HEK293 (cell line): ENCODE data around the gene CCDC3.

Experiments
- CTCF ChIA-PET: fragments of 350-600 bp; formaldehyde crosslinking; extraction: SDS; loops from one replicate; lab custom pipeline; 2021; ENCODE audit warnings: antibody characterized with exemption; lab: Yijun Ruan, JAX
- POLR2A ChIA-PET: fragments of 300-600 bp; formaldehyde crosslinking; extraction: SDS; loops from one replicate; lab custom pipeline; 2020; ENCODE audit warnings: antibody characterized with exemption, inconsistent platforms; lab: Yijun Ruan, JAX
- H3K27ac ChIP-seq: fragments of 200-500 bp; sonication (Bioruptor generic); 2 replicates; pipeline ENCODE4 v1.5.1; 2014; ENCODE audit warnings: low read depth, low read length, control low read depth, inconsistent platforms; ENCODE audit errors: extremely low read depth
- H3K36me3 ChIP-seq, 2 experiments: fragments of 200-500 bp in 1 of 2; sonication (Bioruptor generic) in 1 of 2; 1 replicate in 1 of 2; 2 replicates in 1 of 2; pipeline ENCODE4 v1.5.1; 2014 to 2017; ENCODE audit warnings: inconsistent platforms in 2 of 2, low read length in 2 of 2; ENCODE audit not compliant: control insufficient read depth in 2 of 2, insufficient read depth in 1 of 2
- H3K4me1 ChIP-seq: fragments of 200-500 bp; sonication (Bioruptor generic); 2 replicates; pipeline ENCODE4 v1.5.1; 2014; ENCODE audit warnings: mild to moderate bottlenecking, low read length, inconsistent platforms; ENCODE audit not compliant: control insufficient read depth, insufficient read depth
- H3K4me3 ChIP-seq: 2 replicates; pipeline ENCODE4 v1.5.1; 2011; ENCODE audit warnings: low read depth, mild to moderate bottlenecking, control low read depth, low read length, moderate library complexity
- H3K9me3 ChIP-seq: fragments of 200-500 bp; sonication (Bioruptor generic); 2 replicates; pipeline ENCODE4 v1.5.1; 2014; ENCODE audit warnings: low read depth, low read length, inconsistent platforms; ENCODE audit not compliant: control insufficient read depth, insufficient read depth
- HOXA7 ChIP-seq: sonication (generic); formaldehyde crosslinking; IDR thresholded peaks from 2 replicates; pipeline ENCODE4 v1.8.1; 2022; ENCODE audit warnings: missing genetic modification reagents, borderline replicate concordance
- SCRT2 ChIP-seq: fragments of 450-650 bp; formaldehyde crosslinking; IDR thresholded peaks from 2 replicates; pipeline ENCODE4 v1.5.1; 2016; ENCODE audit warnings: missing biosample characterization, missing genetic modification characterization
- ZBTB1 ChIP-seq: fragments of 450-650 bp; formaldehyde crosslinking; IDR thresholded peaks from 2 replicates; pipeline ENCODE4 v1.5.1; 2016; ENCODE audit warnings: missing biosample characterization, missing genetic modification characterization
- ZBTB10 ChIP-seq: fragments of 450-650 bp; formaldehyde crosslinking; IDR thresholded peaks from 2 replicates; pipeline ENCODE4 v1.5.1; 2016; ENCODE audit warnings: missing biosample characterization, missing genetic modification characterization
- ZBTB17 ChIP-seq: fragments of 450-650 bp; formaldehyde crosslinking; IDR thresholded peaks from 2 replicates; pipeline ENCODE4 v1.5.1; 2016; ENCODE audit warnings: missing biosample characterization, missing genetic modification characterization
- ZBTB8A ChIP-seq: fragments of 450-650 bp; formaldehyde crosslinking; IDR thresholded peaks from 2 replicates; pipeline ENCODE4 v1.5.1; 2016; ENCODE audit warnings: missing biosample characterization, missing genetic modification characterization
- ZFP3 ChIP-seq: fragments of 450-650 bp; formaldehyde crosslinking; IDR thresholded peaks from 2 replicates; pipeline ENCODE4 v1.5.1; 2016; ENCODE audit warnings: low read depth, missing biosample characterization, missing genetic modification characterization
- ZFP41 ChIP-seq: fragments of 450-650 bp; formaldehyde crosslinking; IDR thresholded peaks from 2 replicates; pipeline ENCODE4 v1.5.1; 2016; ENCODE audit warnings: missing biosample characterization, missing genetic modification characterization, borderline replicate concordance
- ZNF114 ChIP-seq: fragments of 450-650 bp; formaldehyde crosslinking; IDR thresholded peaks from 2 replicates; pipeline ENCODE4 v1.5.0; 2017; ENCODE audit warnings: missing biosample characterization, missing genetic modification characterization
- ZNF221 ChIP-seq: fragments of 450-650 bp; formaldehyde crosslinking; IDR thresholded peaks from 2 replicates; pipeline ENCODE4 v1.5.1; 2017; ENCODE audit warnings: missing biosample characterization, missing genetic modification characterization, borderline replicate concordance
- ZNF223 ChIP-seq: fragments of 450-650 bp; formaldehyde crosslinking; IDR thresholded peaks from 2 replicates; pipeline ENCODE4 v1.5.1; 2016; ENCODE audit warnings: missing biosample characterization, missing genetic modification characterization
- ZNF239 ChIP-seq: fragments of 450-650 bp; formaldehyde crosslinking; IDR thresholded peaks from 2 replicates; pipeline ENCODE4 v1.5.1; 2016; ENCODE audit warnings: missing biosample characterization, missing genetic modification characterization
- ZNF394 ChIP-seq: fragments of 450-650 bp; formaldehyde crosslinking; IDR thresholded peaks from 2 replicates; pipeline ENCODE4 v1.5.1; 2016; ENCODE audit warnings: missing biosample characterization, missing genetic modification characterization, mild to moderate bottlenecking, moderate library complexity, borderline replicate concordance
- ZNF488 ChIP-seq: fragments of 450-650 bp; formaldehyde crosslinking; IDR thresholded peaks from 2 replicates; pipeline ENCODE4 v1.5.1; 2016; ENCODE audit warnings: missing biosample characterization, missing genetic modification characterization
- ZNF560 ChIP-seq: fragments of 450-650 bp; formaldehyde crosslinking; IDR thresholded peaks from 2 replicates; pipeline ENCODE4 v1.5.1; 2017; ENCODE audit warnings: missing biosample characterization, missing genetic modification characterization, borderline replicate concordance
- ZNF571 ChIP-seq: fragments of 450-650 bp; formaldehyde crosslinking; IDR thresholded peaks from 2 replicates; pipeline ENCODE4 v1.5.0; 2017; ENCODE audit warnings: missing biosample characterization, missing genetic modification characterization
- ZNF654 ChIP-seq: fragments of 450-650 bp; formaldehyde crosslinking; IDR thresholded peaks from 2 replicates; pipeline ENCODE4 v1.5.1; 2016; ENCODE audit warnings: low read depth, missing biosample characterization, missing genetic modification characterization
- ZNF670 ChIP-seq: fragments of 450-650 bp; formaldehyde crosslinking; IDR thresholded peaks from 2 replicates; pipeline ENCODE4 v1.5.1; 2016; ENCODE audit warnings: missing biosample characterization, missing genetic modification characterization, low read depth
- ZNF704 ChIP-seq: fragments of 450-650 bp; formaldehyde crosslinking; IDR thresholded peaks from 2 replicates; pipeline ENCODE4 v1.5.1; 2016; ENCODE audit warnings: missing biosample characterization, missing genetic modification characterization
- ZNF776 ChIP-seq: fragments of 450-650 bp; formaldehyde crosslinking; IDR thresholded peaks from 2 replicates; pipeline ENCODE4 v1.5.0; 2017; ENCODE audit warnings: missing biosample characterization, missing genetic modification characterization, borderline replicate concordance
- ZNF785 ChIP-seq: fragments of 450-650 bp; formaldehyde crosslinking; IDR thresholded peaks from 2 replicates; pipeline ENCODE4 v1.5.1; 2016; ENCODE audit warnings: missing biosample characterization, missing genetic modification characterization
- ZSCAN4 ChIP-seq: fragments of 450-650 bp; formaldehyde crosslinking; IDR thresholded peaks from 2 replicates; pipeline ENCODE4 v1.5.1; 2017; ENCODE audit warnings: missing biosample characterization, missing genetic modification characterization
- TF ChIP-seq, protein P1 (sequence below): fragments of 450-650 bp; formaldehyde crosslinking; IDR thresholded peaks from 2 replicates; pipeline ENCODE4 v1.5.1; 2017; ENCODE audit warnings: missing biosample characterization, mild to moderate bottlenecking, missing genetic modification characterization, moderate library complexity
- TF ChIP-seq, protein P2 (sequence below): fragments of 450-650 bp; formaldehyde crosslinking; IDR thresholded peaks from 2 replicates; pipeline ENCODE4 v1.5.1; 2016; ENCODE audit warnings: missing biosample characterization, missing genetic modification characterization, low read depth

Gene CCDC3

DNA sequence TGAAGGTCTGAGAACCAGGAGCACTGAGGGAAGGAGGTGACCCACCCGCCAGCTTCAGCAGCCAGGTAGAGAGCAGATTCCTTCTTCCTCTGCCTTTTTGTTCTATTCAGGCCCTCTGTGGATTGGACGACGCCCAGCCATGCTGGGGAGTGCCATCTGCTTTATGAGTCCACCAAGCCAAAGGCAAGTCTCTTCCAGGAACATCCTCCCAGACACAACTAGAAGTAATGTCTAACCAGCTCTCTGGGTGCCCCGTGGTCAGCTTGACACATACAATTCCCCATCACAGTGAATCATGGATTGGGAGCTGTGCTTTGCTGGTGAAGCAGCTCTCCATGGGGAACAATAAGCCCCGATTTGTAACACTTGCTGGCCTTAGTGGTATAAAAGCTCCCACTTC, 125.2 kb downstream of the CCDC3 start (continued):
- TF ChIP-seq ZBTB10 (no peak), ZNF223 (no peak), ZNF221 (tag by site-specific recombination) (no peak)

DNA sequence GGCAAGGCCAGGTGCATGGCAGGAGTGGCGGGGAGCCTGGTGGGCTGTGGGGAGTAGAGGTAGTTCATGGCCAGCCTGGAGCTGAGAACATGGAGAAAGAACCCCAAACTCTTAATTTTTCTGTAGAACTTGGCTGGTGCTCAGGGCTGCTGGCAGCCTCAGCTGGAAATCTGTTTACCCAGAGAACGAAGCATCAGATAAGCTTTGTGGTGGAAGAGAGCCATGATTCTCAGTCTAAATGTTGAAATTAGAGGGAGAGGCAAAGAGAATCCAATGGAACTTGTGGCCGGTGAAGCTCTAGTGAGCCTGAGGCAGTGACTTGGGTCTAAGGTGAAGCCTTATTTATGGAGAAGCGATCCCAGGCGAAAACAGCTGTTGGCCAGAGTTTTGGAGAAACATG, 126.4 kb downstream of the CCDC3 start:
- H3K9me3 ChIP-seq = no peaks in the 10 kb centered on the region
- no peak for TF ChIP-seq ZNF114 (tag by site-specific recombination)
- TF ChIP-seq ZBTB1 (tag by site-specific recombination) = no peak
- TF ChIP-seq ZFP41 (tag by site-specific recombination) = no peak
- TF ChIP-seq ZBTB8A (tag by site-specific recombination) = no peak
- no peak for TF ChIP-seq ZNF670 (tag by site-specific recombination)
- TF ChIP-seq ZNF776 (tag by site-specific recombination) = no peak
- no peak for TF ChIP-seq ZNF571 (tag by site-specific recombination)
- no peak for TF ChIP-seq SCRT2
- TF ChIP-seq ZFP3 (tag by site-specific recombination) = no peak
- TF ChIP-seq, all 188 proteins: peak for 0
- Histone ChIP-seq H3K27ac (no peak overlapping the region), H3K36me3 (no peaks in the 10 kb centered on the region), H3K4me1 (no peaks in the 10 kb centered on the region), H3K4me3 (no peak overlapping the region)
- ChIA-PET POLR2A (no interaction called here), CTCF (interaction anchor here (0.6 kb wide), 1 partner anchor 165 kb away, joined by 3 read pairs; no protein-coding TSS in a partner anchor)

GRCh38 chr10:12874501-12874900, 127.0 kb downstream of the CCDC3 start:
- H3K36me3 ChIP-seq = no peaks in the 10 kb centered on the region
- CTCF ChIA-PET = interaction anchor here (0.6 to 0.7 kb wide), 2 partner anchors 8 to 165 kb away, joined by 3 read pairs; no protein-coding TSS in a partner anchor
- POLR2A ChIA-PET = no interaction called here
- no peak overlapping the region for H3K4me3 ChIP-seq
- H3K27ac ChIP-seq = no peak overlapping the region
- no peaks in the 10 kb centered on the region for H3K4me1 ChIP-seq
- H3K9me3 ChIP-seq = no peaks in the 10 kb centered on the region
- TF ChIP-seq ZSCAN4 (tag by site-specific recombination) (no peak), ZBTB1 (tag by site-specific recombination) (no peak), HOXA7 (CRISPR knock-in tag) (no peak), ZNF239 (tag by site-specific recombination) (no peak), ZNF704 (tag by site-specific recombination) (no peak), ZNF560 (tag by site-specific recombination) (no peak), ZNF394 (tag by site-specific recombination) (no peak), ZNF488 (tag by site-specific recombination) (no peak), ZNF785 (tag by site-specific recombination) (no peak), ZNF654 (no peak), ZNF114 (tag by site-specific recombination) (no peak), ZBTB17 (tag by site-specific recombination) (no peak)
- TF ChIP-seq, protein P1, sequence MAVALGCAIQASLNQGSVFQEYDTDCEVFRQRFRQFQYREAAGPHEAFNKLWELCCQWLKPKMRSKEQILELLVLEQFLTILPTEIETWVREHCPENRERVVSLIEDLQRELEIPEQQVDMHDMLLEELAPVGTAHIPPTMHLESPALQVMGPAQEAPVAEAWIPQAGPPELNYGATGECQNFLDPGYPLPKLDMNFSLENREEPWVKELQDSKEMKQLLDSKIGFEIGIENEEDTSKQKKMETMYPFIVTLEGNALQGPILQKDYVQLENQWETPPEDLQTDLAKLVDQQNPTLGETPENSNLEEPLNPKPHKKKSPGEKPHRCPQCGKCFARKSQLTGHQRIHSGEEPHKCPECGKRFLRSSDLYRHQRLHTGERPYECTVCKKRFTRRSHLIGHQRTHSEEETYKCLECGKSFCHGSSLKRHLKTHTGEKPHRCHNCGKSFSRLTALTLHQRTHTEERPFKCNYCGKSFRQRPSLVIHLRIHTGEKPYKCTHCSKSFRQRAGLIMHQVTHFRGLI (tag by site-specific recombination) = no peak
- TF ChIP-seq, protein P2, sequence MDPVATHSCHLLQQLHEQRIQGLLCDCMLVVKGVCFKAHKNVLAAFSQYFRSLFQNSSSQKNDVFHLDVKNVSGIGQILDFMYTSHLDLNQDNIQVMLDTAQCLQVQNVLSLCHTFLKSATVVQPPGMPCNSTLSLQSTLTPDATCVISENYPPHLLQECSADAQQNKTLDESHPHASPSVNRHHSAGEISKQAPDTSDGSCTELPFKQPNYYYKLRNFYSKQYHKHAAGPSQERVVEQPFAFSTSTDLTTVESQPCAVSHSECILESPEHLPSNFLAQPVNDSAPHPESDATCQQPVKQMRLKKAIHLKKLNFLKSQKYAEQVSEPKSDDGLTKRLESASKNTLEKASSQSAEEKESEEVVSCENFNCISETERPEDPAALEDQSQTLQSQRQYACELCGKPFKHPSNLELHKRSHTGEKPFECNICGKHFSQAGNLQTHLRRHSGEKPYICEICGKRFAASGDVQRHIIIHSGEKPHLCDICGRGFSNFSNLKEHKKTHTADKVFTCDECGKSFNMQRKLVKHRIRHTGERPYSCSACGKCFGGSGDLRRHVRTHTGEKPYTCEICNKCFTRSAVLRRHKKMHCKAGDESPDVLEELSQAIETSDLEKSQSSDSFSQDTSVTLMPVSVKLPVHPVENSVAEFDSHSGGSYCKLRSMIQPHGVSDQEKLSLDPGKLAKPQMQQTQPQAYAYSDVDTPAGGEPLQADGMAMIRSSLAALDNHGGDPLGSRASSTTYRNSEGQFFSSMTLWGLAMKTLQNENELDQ (tag by site-specific recombination) = no peak
